ENCODE measurements around the gene DUOXA1. TPM values are rescaled to one million over a fixed set of nuclear protein-coding genes. Genes with fewer than 3 reads are reported as not detected.

DUOXA1 gene
- polyA plus RNA-seq, 1 donor (not counting 4 experiments of a cell fraction or from before 2014, with no cell fraction given) = 15.1 TPM

- Histone ChIP-seq H3K4me2 (ENCODE audit: control insufficient read depth, extremely low read depth, insufficient read depth, low read depth, low read length) (no peak overlapping the region), H3K9me1 (ENCODE audit: control insufficient read depth, extremely low read depth, insufficient read depth, low read length) (no peaks in the 10 kb centered on the region)
- DNase-seq (ENCODE audit: low read depth, low spot score) = no peak
Observed at GRCh38 chr15:45123397-45123796, 6.3 kb downstream of the DUOXA1 start.

GRCh38 chr15:45122719-45123118 is 7.0 kb downstream of the DUOXA1 start:
- Histone ChIP-seq H2AFZ (ENCODE audit: control insufficient read depth, low read length) (no peak overlapping the region), H3K36me3 (ENCODE audit: control insufficient read depth in 2 of 2, extremely low read depth in 1 of 2, insufficient read depth in 2 of 2, low read length in 2 of 2) (peaks cover 0 to 3% of the 10 kb centered on the region in 2 experiments), H3K27me3 (ENCODE audit: control insufficient read depth, extremely low read depth, insufficient read depth, low read length) (peaks cover 2% of the 10 kb centered on the region), H3K4me1 (ENCODE audit: control insufficient read depth, extremely low read depth, insufficient read depth, low read length) (peaks cover 8% of the 10 kb centered on the region), H3K9me1 (ENCODE audit: control insufficient read depth, extremely low read depth, insufficient read depth, low read length) (no peaks in the 10 kb centered on the region), H4K20me1 (ENCODE audit: control insufficient read depth, extremely low read depth, insufficient read depth, low read length) (peaks cover 3% of the 10 kb centered on the region), H3K9me3 (ENCODE audit: control insufficient read depth, low read depth, low read length) (no peaks in the 10 kb centered on the region), H3K79me2 (ENCODE audit: control insufficient read depth, insufficient read depth, low read length) (no peaks in the 10 kb centered on the region), H3K4me3 (ENCODE audit: control insufficient read depth in 2 of 3, extremely low read depth in 1 of 3, insufficient read depth in 2 of 3, low read depth in 1 of 3, low read length in 3 of 3) (no peak overlapping the region), H3K4me2 (ENCODE audit: control insufficient read depth, extremely low read depth, insufficient read depth, low read depth, low read length) (no peak overlapping the region), H3K27ac (ENCODE audit: control insufficient read depth, insufficient read depth, low read length) (no peak overlapping the region), H3K9ac (ENCODE audit: control insufficient read depth, extremely low read depth, insufficient read depth, low read length) (no peak overlapping the region)
- FAIRE-seq (no peak), DNase-seq (ENCODE audit: low read depth, low spot score) (no peak)
- TF ChIP-seq CTCF (optimal IDR thresholded peaks at IDR 0.05 in 1 of 3, IDR thresholded peaks at IDR 0.05 in 1 of 3, conservative IDR thresholded peaks at IDR 0.05 in 1 of 3; ENCODE audit: extremely low read depth in 1 of 3, insufficient read depth in 2 of 3, low read length in 3 of 3) (no peak), EZH2 (IDR thresholded peaks at IDR 0.05; ENCODE audit: low read length) (no peak)
- dilution Hi-C loops (cut with MboI; ENCODE audit: extremely low pct_ligation_motif_present, low sequenced_read_pairs) = no loop called here

More at GRCh38 chr15:45123397-45123796, 6.3 kb downstream of the DUOXA1 start:
- H3K9ac ChIP-seq (ENCODE audit: control insufficient read depth, extremely low read depth, insufficient read depth, low read length) = no peak overlapping the region
- peaks cover 3% of the 10 kb centered on the region for H4K20me1 ChIP-seq (ENCODE audit: control insufficient read depth, extremely low read depth, insufficient read depth, low read length)
- peaks cover 8% of the 10 kb centered on the region for H3K4me1 ChIP-seq (ENCODE audit: control insufficient read depth, extremely low read depth, insufficient read depth, low read length)
- no peak overlapping the region for H2AFZ ChIP-seq (ENCODE audit: control insufficient read depth, low read length)
- H3K36me3 ChIP-seq (ENCODE audit: control insufficient read depth in 2 of 2, extremely low read depth in 1 of 2, insufficient read depth in 2 of 2, low read length in 2 of 2) = peaks cover 0 to 3% of the 10 kb centered on the region in 2 experiments
- dilution Hi-C loops (cut with MboI; ENCODE audit: extremely low pct_ligation_motif_present, low sequenced_read_pairs) = no loop called here
- H3K27ac ChIP-seq (ENCODE audit: control insufficient read depth, insufficient read depth, low read length) = no peak overlapping the region
- TF ChIP-seq CTCF (optimal IDR thresholded peaks at IDR 0.05 in 1 of 3, IDR thresholded peaks at IDR 0.05 in 1 of 3, conservative IDR thresholded peaks at IDR 0.05 in 1 of 3; ENCODE audit: extremely low read depth in 1 of 3, insufficient read depth in 2 of 3, low read length in 3 of 3) = no peak
- TF ChIP-seq EZH2 (IDR thresholded peaks at IDR 0.05; ENCODE audit: low read length) = no peak
- H3K9me3 ChIP-seq (ENCODE audit: control insufficient read depth, low read depth, low read length) = no peaks in the 10 kb centered on the region
- H3K27me3 ChIP-seq (ENCODE audit: control insufficient read depth, extremely low read depth, insufficient read depth, low read length) = no peaks in the 10 kb centered on the region
- H3K79me2 ChIP-seq (ENCODE audit: control insufficient read depth, insufficient read depth, low read length) = no peaks in the 10 kb centered on the region
- FAIRE-seq = no peak
- H3K4me3 ChIP-seq (ENCODE audit: control insufficient read depth in 2 of 3, extremely low read depth in 1 of 3, insufficient read depth in 2 of 3, low read depth in 1 of 3, low read length in 3 of 3) = no peak overlapping the region

Measured in keratinocyte (primary cell).